NB4 (cell line): ENCODE measurements around the gene EPS15.

Experiments used
- CTCF ChIP-seq: IDR thresholded peaks from one replicate; pipeline ENCODE4 v1.5.1; 2012; ENCODE audit warnings: low read depth, low read length
- POLR2A ChIP-seq: IDR thresholded peaks from 2 replicates; pipeline ENCODE4 v1.6.1; 2011; ENCODE audit warnings: mild to moderate bottlenecking; ENCODE audit not compliant: insufficient read length; ENCODE audit errors: extremely low read depth
- TF ChIP-seq, protein P1 (sequence below): IDR thresholded peaks from 2 replicates; pipeline ENCODE4 v1.6.1; 2011; ENCODE audit warnings: low read depth, low read length

GRCh38 chr1:51433972-51434510 lies 85.0 kb downstream of the EPS15 start:
- no peak for TF ChIP-seq CTCF
- TF ChIP-seq POLR2A: no peak
- TF ChIP-seq, protein P1, sequence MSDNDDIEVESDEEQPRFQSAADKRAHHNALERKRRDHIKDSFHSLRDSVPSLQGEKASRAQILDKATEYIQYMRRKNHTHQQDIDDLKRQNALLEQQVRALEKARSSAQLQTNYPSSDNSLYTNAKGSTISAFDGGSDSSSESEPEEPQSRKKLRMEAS: no peak
